GM23338 (cell line): ENCODE results near the gene LUC7L. TPM values are rescaled to one million over a fixed set of nuclear protein-coding genes. Genes with fewer than 3 reads are reported as not detected.

Source experiments
- ATAC-seq: fragments of 200-7000 bp; cut with Tn5 transposase; 3 replicates; pipeline ENCODE4 v1.9.1; 2020
- DNase-seq: peaks from one replicate; pipeline ENCODE4 v3.0.0-alpha.2; 2015; ENCODE audit warnings: low spot score
- H2AFZ ChIP-seq: fragments of 200-600 bp; sonication (generic); 2 replicates; pipeline ENCODE4 v1.8.0; 2016; ENCODE audit warnings: antibody characterized with exemption, mild to moderate bottlenecking, moderate library complexity
- H3F3A ChIP-seq: fragments of 200-600 bp; sonication (generic); replicated peaks from 2 replicates; pipeline ENCODE4 v1.8.0; 2017; ENCODE audit warnings: antibody characterized with exemption, mixed run types, low read depth
- H3K27ac ChIP-seq: fragments of 200-600 bp; sonication (generic); 2 replicates; pipeline ENCODE4 v1.6.1; 2016; ENCODE audit warnings: low read depth
- H3K27me3 ChIP-seq: fragments of 200-600 bp; sonication (generic); 2 replicates; pipeline ENCODE4 v1.8.0; 2016; ENCODE audit warnings: mild to moderate bottlenecking, mixed run types, moderate library complexity; ENCODE audit not compliant: insufficient read depth
- H3K36me3 ChIP-seq: fragments of 200-600 bp; sonication (generic); 2 replicates; pipeline ENCODE4 v1.8.0; 2016; ENCODE audit warnings: mild to moderate bottlenecking; ENCODE audit not compliant: insufficient read depth
- H3K4me1 ChIP-seq: fragments of 200-600 bp; sonication (generic); 2 replicates; pipeline ENCODE4 v1.8.0; 2016; ENCODE audit warnings: mild to moderate bottlenecking, moderate library complexity; ENCODE audit not compliant: insufficient read depth
- H3K4me2 ChIP-seq: fragments of 200-600 bp; sonication (generic); 2 replicates; pipeline ENCODE4 v1.7.1; 2017; ENCODE audit warnings: mixed run types
- H3K4me3 ChIP-seq: fragments of 200-600 bp; sonication (generic); 2 replicates; pipeline ENCODE4 v1.6.1; 2016; ENCODE audit warnings: mixed run types
- H3K79me2 ChIP-seq: fragments of 200-600 bp; sonication (generic); replicated peaks from 2 replicates; pipeline ENCODE4 v1.8.0; 2017; ENCODE audit warnings: mild to moderate bottlenecking; ENCODE audit not compliant: insufficient read depth
- H3K9me2 ChIP-seq: fragments of 200-600 bp; sonication (generic); 2 replicates; pipeline ENCODE4 v1.8.0; 2017; ENCODE audit not compliant: insufficient read depth
- H4K20me1 ChIP-seq: fragments of 200-600 bp; sonication (generic); replicated peaks from 2 replicates; pipeline ENCODE4 v1.8.0; 2017; ENCODE audit warnings: mild to moderate bottlenecking; ENCODE audit not compliant: insufficient read depth
- H3K27ac Mint-ChIP-seq: 2 replicates; pipeline ENCODE4 v1.8.0; 2020; ENCODE audit warnings: inconsistent platforms, mild to moderate bottlenecking, moderate library complexity, mixed read lengths
- H3K27me3 Mint-ChIP-seq: 3 replicates; pipeline ENCODE4 v1.8.0; 2022; ENCODE audit warnings: low read depth, mild to moderate bottlenecking, moderate library complexity, mixed read lengths, inconsistent platforms; ENCODE audit not compliant: insufficient read depth, poor library complexity
- H3K36me3 Mint-ChIP-seq: 3 replicates; pipeline ENCODE4 v1.8.0; 2021; ENCODE audit warnings: low read depth, mild to moderate bottlenecking, inconsistent platforms, moderate library complexity, mixed read lengths
- H3K4me1 Mint-ChIP-seq: 3 replicates; pipeline ENCODE4 v1.8.0; 2020; ENCODE audit warnings: mild to moderate bottlenecking, inconsistent platforms, mixed read lengths
- H3K4me3 Mint-ChIP-seq: 3 replicates; pipeline ENCODE4 v1.8.0; 2021; ENCODE audit warnings: moderate library complexity, mild to moderate bottlenecking, inconsistent platforms, mixed read lengths
- H3K9me3 Mint-ChIP-seq: 3 replicates; pipeline ENCODE4 v1.8.0; 2020; ENCODE audit warnings: moderate library complexity, mild to moderate bottlenecking, inconsistent platforms, mixed read lengths
- CTCF ChIP-seq, 2 experiments: fragments of 200-600 bp in 1 of 2; sonication (generic) in 1 of 2; conservative IDR thresholded peaks; 2 replicates each; pipeline versions ENCODE4 v1.5.1 to v1.6.1; 2016 to 2017; ENCODE audit warnings: antibody characterized with exemption in 2 of 2, low read depth in 2 of 2, mild to moderate bottlenecking in 2 of 2, moderate library complexity in 1 of 2
- JUNB ChIP-seq: IDR thresholded peaks from one replicate; pipeline ENCODE4 v1.6.1; 2016; ENCODE audit warnings: antibody characterized with exemption; ENCODE audit not compliant: unreplicated experiment
- STAT1 ChIP-seq: IDR thresholded peaks from one replicate; pipeline ENCODE4 v1.6.1; 2016; ENCODE audit warnings: antibody characterized with exemption; ENCODE audit not compliant: unreplicated experiment
- ZNF462 ChIP-seq: fragments of 250-450 bp; sonication (Bioruptor Pico); IDR thresholded peaks from 2 replicates; pipeline ENCODE4 v1.5.0; 2020; ENCODE audit warnings: mild to moderate bottlenecking, moderate library complexity
- polyA plus RNA-seq: library from polyadenylated mRNA; unstranded; fragments of >200 nt; fragmentation: Nextera tagmentation; extraction: Ambion mirVana; gene quantifications from 2 replicates; pipeline ENCODE4 v1.2.1, GENCODE V29; 2016
- total RNA-seq: library from RNA; depleted of rRNA; stranded (reverse); fragments of >200 nt; shearing (Covaris generic); gene quantifications from 2 replicates; pipeline ENCODE4 v1.2.3, GENCODE V29; 2014

Gene LUC7L
- total and polyA plus RNA-seq, 2 experiments from 2014 or later, result 114 to 151 TPM

GRCh38 chr16:178668-179015 is 50.6 kb downstream of the LUC7L start:
- no peaks in the 10 kb centered on the region for H3K79me2 ChIP-seq
- no peaks in the 10 kb centered on the region; the same call in 2 of the 3 replicates for H3K36me3 Mint-ChIP-seq
- no peaks in the 10 kb centered on the region for H3K9me2 ChIP-seq
- H3K4me2 ChIP-seq, result no peak overlapping the region
- peaks cover 8% of the 10 kb centered on the region; the same call in 1 of the 2 replicates for H3K4me1 ChIP-seq
- TF ChIP-seq STAT1 (no peak), ZNF462 (no peak), JUNB (no peak), CTCF (conservative IDR thresholded peaks at IDR 0.05; ENCODE audit: low read depth in 2 of 2) (no peak)
- no peak for ATAC-seq
- peaks cover 73% of the 10 kb centered on the region for H3K27me3 ChIP-seq
- no peak overlapping the region for H3K4me3 Mint-ChIP-seq
- peaks cover 8% of the 10 kb centered on the region for H4K20me1 ChIP-seq
- peaks cover 13% of the 10 kb centered on the region for H3K4me1 Mint-ChIP-seq
- H3K27ac ChIP-seq, result no peak overlapping the region
- no peaks in the 10 kb centered on the region for H3K36me3 ChIP-seq
- no peak overlapping the region for H2AFZ ChIP-seq
- H3K27ac Mint-ChIP-seq, result no peak overlapping the region
- H3F3A ChIP-seq, result peaks cover 20% of the 10 kb centered on the region; the same call in 1 of the 2 replicates
- H3K9me3 Mint-ChIP-seq, result no peaks in the 10 kb centered on the region; the same call in 2 of the 3 replicates
- DNase-seq, result no peak
- peaks cover 68% of the 10 kb centered on the region for H3K27me3 Mint-ChIP-seq
- H3K4me3 ChIP-seq, result no peak overlapping the region
